Large intestine (tissue), 3 donors: ENCODE results near the gene KLLN. TPM values are rescaled to one million over a fixed set of nuclear protein-coding genes. Genes with fewer than 3 reads are reported as not detected.

ENCODE experiments used
- DNase-seq, 2 donors: peaks; one replicate each; pipeline versions ENCODE4 v3.0.0 to v3.0.0-alpha.2; 2013
- H3K27ac ChIP-seq: one replicate; pipeline ENCODE4 v1.5.1; 2013; ENCODE audit warnings: low read length
- H3K27me3 ChIP-seq: 2 replicates; pipeline ENCODE4 v1.6.1; 2013; ENCODE audit warnings: low read length; ENCODE audit not compliant: control insufficient read depth, insufficient read depth
- H3K36me3 ChIP-seq: 2 replicates; pipeline ENCODE4 v1.6.1; 2013; ENCODE audit warnings: low read length; ENCODE audit not compliant: control insufficient read depth, insufficient read depth
- H3K4me1 ChIP-seq: one replicate; pipeline ENCODE4 v1.6.1; 2013; ENCODE audit warnings: low read length; ENCODE audit not compliant: control insufficient read depth, insufficient read depth
- H3K4me3 ChIP-seq: one replicate; pipeline ENCODE4 v1.5.1; 2013; ENCODE audit warnings: low read length
- H3K9me3 ChIP-seq: one replicate; pipeline ENCODE4 v1.6.1; 2013; ENCODE audit warnings: mild to moderate bottlenecking, low read depth, low read length, moderate library complexity; ENCODE audit not compliant: control insufficient read depth
- WGBS: methylation state at CpG from one replicate; pipeline ENCODE4 v1.1.5; 2013; ENCODE audit warnings: low lambda C conversion rate; ENCODE audit not compliant: insufficient coverage; 5-methylcytosine and 5-hydroxymethylcytosine counted together
- polyA plus RNA-seq: library from polyadenylated mRNA; unstranded; fragments of 120-200 nt; gene quantifications from one replicate; pipeline ENCODE4 v1.2.1, GENCODE V29; 2013

Gene KLLN
- polyA plus RNA-seq, 1 donor, result 1.0 TPM

GRCh38 chr10:87817609-87818504, 45.5 kb downstream of the KLLN start, which contains the start of gene ATAD1:
Gene ATAD1 (minus strand): TSS chr10:87818226. CDS start chr10:87814599, 3,627 bp downstream.
- DNase-seq, result peak; percentile 90 to 95
- peak within 1 kb of the TSS; percentile 99 for H3K27ac ChIP-seq
- WGBS, result no CpG with 5 or more reads among the region's 60 CpGs
- peak within 1 kb of the TSS; percentile 96 for H3K4me3 ChIP-seq
- no peaks in the 10 kb centered on the region for H3K27me3 ChIP-seq
- H3K4me1 ChIP-seq, result peaks cover 12% of the 10 kb centered on the region
- H3K36me3 ChIP-seq, result no peaks in the 10 kb centered on the region
- H3K9me3 ChIP-seq, result no peaks in the 10 kb centered on the region

- peaks cover 12% of the 10 kb centered on the region for H3K4me1 ChIP-seq
- H3K9me3 ChIP-seq, result no peaks in the 10 kb centered on the region
- peak overlapping the region; percentile 96 for H3K4me3 ChIP-seq
- WGBS, result 0% methylated on average over 1 of the region's 10 CpGs
- peaks cover 5% of the 10 kb centered on the region for H3K36me3 ChIP-seq
- no peaks in the 10 kb centered on the region for H3K27me3 ChIP-seq
- peak in 1 of 2 donors; percentile 50 for DNase-seq
- peak overlapping the region; percentile 99 for H3K27ac ChIP-seq
Observed at GRCh38 chr10:87816898-87817608, 46.3 kb downstream of the KLLN start.

GRCh38 chr10:87816163-87816897, 47.0 kb downstream of the KLLN start:
- WGBS, result 50% methylated on average over 2 of the region's 9 CpGs
- no peak for DNase-seq
- no peaks in the 10 kb centered on the region for H3K27me3 ChIP-seq
- H3K4me3 ChIP-seq, result peak overlapping the region; percentile 96
- H3K9me3 ChIP-seq, result no peaks in the 10 kb centered on the region
- H3K36me3 ChIP-seq, result peaks cover 6% of the 10 kb centered on the region
- H3K4me1 ChIP-seq, result peaks cover 12% of the 10 kb centered on the region
- peak overlapping the region; percentile 99 for H3K27ac ChIP-seq

Other genes with a start within 250 kb of the KLLN start
- gene PAPSS2, start 203.7 kb downstream of the KLLN start, polyA plus RNA-seq, result 46.0 TPM
- gene ATAD1, start 45.3 kb downstream of the KLLN start, polyA plus RNA-seq, result 35.9 TPM
- 68.2 TPM for gene PTEN, start 92 bp upstream of the KLLN start, polyA plus RNA-seq